ENCODE measurements around the gene CHRNA10. TPM values are rescaled to one million over a fixed set of nuclear protein-coding genes. Genes with fewer than 3 reads are reported as not detected.
A peak's percentile ranks its signal among the peaks of the same experiment; 100 is the strongest.

Gene CHRNA10
- polyA plus RNA-seq, 1 of the 3 experiments (the other 2 are of a cell fraction): 1.1 TPM

DNA sequence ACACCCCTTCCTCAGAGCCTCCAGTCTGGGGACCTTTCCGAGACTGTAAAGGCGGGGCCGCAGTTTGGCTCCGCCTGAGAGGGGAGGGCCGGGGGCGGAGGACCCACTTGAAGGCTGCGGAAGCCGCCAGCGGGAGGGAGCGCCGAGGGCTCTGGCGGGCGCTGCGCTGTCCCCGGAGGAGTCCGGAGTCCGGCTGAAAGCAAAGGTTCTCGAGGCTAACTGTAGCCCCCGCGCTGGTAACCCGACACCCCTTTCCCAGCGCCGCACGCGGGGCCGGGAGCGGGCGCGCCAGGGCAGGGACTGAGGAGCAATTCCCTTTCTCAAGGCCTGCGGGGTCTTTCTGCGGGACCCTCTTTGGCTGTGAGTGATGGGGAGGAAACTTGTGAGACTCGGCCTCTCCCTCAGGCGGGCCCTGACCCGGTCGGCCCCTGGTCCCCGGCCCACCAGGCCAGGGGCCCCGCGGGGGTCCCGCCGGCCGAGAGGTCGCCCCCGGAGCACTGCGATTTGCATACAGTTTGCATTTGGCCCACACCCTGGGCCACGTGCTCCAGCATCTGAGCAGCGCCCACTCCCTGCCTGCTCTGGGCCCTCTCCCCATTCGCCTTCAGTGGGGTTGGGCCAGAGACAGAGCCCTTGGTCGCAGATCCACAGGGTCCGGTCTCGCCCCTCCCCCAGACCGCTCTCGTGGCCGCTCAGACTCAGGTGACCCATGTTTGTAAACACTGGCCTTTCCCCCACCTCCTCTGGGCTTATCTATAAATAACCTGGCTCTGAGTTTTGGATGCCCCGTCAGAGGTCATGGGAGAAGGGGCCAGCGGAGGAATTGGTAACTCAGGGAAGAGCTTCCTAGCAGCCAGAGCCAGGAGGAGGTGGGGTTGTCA lies 28.9 kb downstream of the CHRNA10 start:
- no peaks in the 10 kb centered on the region for H3F3A ChIP-seq (replicated peaks; ENCODE audit: insufficient read depth)
- H3K27me3 ChIP-seq (ENCODE audit: insufficient read depth): no peaks in the 10 kb centered on the region; the same call in 1 of the 2 replicates
- H3K4me1 ChIP-seq (ENCODE audit: control insufficient read depth in 1 of 2, insufficient read depth in 2 of 2, low read depth in 1 of 2, low read length in 1 of 2): peaks cover 0 to 8% of the 10 kb centered on the region in 2 experiments; a peak in 1 of 4 replicates
- H4K20me1 ChIP-seq (ENCODE audit: insufficient read depth): no peaks in the 10 kb centered on the region
- no peaks in the 10 kb centered on the region for H3K9me2 ChIP-seq
- 14% methylated on average over 23 of the region's 55 CpGs for WGBS (ENCODE audit: low lambda C conversion rate)
- H3K9ac ChIP-seq: peak overlapping the region; percentile 53; the same call in 1 of the 2 replicates
- no peak for TF ChIP-seq EZH2phosphoT487 (IDR thresholded peaks at IDR 0.05; ENCODE audit: borderline replicate concordance, low read depth)
- TF ChIP-seq, protein P1, sequence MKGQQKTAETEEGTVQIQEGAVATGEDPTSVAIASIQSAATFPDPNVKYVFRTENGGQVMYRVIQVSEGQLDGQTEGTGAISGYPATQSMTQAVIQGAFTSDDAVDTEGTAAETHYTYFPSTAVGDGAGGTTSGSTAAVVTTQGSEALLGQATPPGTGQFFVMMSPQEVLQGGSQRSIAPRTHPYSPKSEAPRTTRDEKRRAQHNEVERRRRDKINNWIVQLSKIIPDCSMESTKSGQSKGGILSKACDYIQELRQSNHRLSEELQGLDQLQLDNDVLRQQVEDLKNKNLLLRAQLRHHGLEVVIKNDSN (IDR thresholded peaks at IDR 0.05; ENCODE audit: borderline replicate concordance, low read depth): 0 out of 2 replicates have a peak, but pooled peaks have one; percentile 12
- no peak for TF ChIP-seq FOSL2 (IDR thresholded peaks at IDR 0.05; ENCODE audit: borderline replicate concordance, low read depth)
- no peak for TF ChIP-seq CHD2 (IDR thresholded peaks at IDR 0.05; ENCODE audit: low read length, partially characterized antibody)
- TF ChIP-seq, protein P2, sequence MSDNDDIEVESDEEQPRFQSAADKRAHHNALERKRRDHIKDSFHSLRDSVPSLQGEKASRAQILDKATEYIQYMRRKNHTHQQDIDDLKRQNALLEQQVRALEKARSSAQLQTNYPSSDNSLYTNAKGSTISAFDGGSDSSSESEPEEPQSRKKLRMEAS (IDR thresholded peaks at IDR 0.05; ENCODE audit: low read depth): peak; percentile 60; the same call in 1 of the 2 replicates
- no peak overlapping the region for H3K27ac ChIP-seq (ENCODE audit: low read depth in 2 of 2, low read length in 1 of 2)
- no peaks in the 10 kb centered on the region for H3K79me2 ChIP-seq (ENCODE audit: insufficient read depth)
- no peaks in the 10 kb centered on the region for H3K9me3 ChIP-seq
- H3K36me3 ChIP-seq (replicated peaks in 1 of 2; ENCODE audit: control insufficient read depth in 1 of 2, insufficient read depth in 2 of 2, low read length in 1 of 2): no peaks in the 10 kb centered on the region
- POLR2A ChIA-PET: no interaction called here
- peak overlapping the region; percentile 90 for H3K4me2 ChIP-seq
- H3K4me3 ChIP-seq (ENCODE audit: low read depth in 2 of 2, low read length in 1 of 2): peak overlapping the region; percentile 57 to 65
- DNase-seq: peak; percentile 98
- CTCF ChIA-PET: no interaction called here
- peak overlapping the region; percentile 81; the same call in 1 of the 2 replicates for H2AFZ ChIP-seq (ENCODE audit: low read depth)

DNA sequence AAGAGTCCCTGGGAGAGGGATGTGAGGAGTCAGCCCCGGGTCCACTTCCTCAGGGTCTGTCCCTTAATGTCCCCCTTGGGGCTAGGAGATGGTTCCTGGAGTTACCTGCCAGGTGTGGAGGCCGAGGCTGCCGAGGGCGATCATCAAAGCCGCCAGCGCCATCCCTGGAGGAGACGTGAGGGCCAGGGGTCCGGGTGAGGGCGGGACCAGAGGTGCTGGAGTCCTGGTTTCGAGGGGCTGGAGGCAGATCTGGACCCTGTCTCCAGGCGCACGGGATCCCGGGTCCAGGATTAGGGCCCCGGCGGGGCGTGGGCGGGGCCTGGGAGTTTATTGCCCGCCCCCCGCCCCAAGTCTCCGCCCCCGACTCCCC lies 29.5 kb downstream of the CHRNA10 start, which contains the start of gene ART5:
Gene ART5, minus strand, starts transcription at position 292 of the 370 bp plus-strand sequence. Its CDS starts 130 bp downstream, at position 162.
- no peaks in the 10 kb centered on the region for H3F3A ChIP-seq (replicated peaks; ENCODE audit: insufficient read depth)
- H3K9me3 ChIP-seq: no peaks in the 10 kb centered on the region
- no peaks in the 10 kb centered on the region for H4K20me1 ChIP-seq (ENCODE audit: insufficient read depth)
- ChIA-PET POLR2A (no interaction called here), CTCF (no interaction called here)
- peak within 1 kb of the TSS; percentile 57 to 65 for H3K4me3 ChIP-seq (ENCODE audit: low read depth in 2 of 2, low read length in 1 of 2)
- TF ChIP-seq ELF1 (IDR thresholded peaks at IDR 0.05): no peak
- TF ChIP-seq, protein P3, sequence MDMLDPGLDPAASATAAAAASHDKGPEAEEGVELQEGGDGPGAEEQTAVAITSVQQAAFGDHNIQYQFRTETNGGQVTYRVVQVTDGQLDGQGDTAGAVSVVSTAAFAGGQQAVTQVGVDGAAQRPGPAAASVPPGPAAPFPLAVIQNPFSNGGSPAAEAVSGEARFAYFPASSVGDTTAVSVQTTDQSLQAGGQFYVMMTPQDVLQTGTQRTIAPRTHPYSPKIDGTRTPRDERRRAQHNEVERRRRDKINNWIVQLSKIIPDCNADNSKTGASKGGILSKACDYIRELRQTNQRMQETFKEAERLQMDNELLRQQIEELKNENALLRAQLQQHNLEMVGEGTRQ (IDR thresholded peaks at IDR 0.05; ENCODE audit: borderline replicate concordance, low read depth, low read length): no peak
- TF ChIP-seq, protein P4, sequence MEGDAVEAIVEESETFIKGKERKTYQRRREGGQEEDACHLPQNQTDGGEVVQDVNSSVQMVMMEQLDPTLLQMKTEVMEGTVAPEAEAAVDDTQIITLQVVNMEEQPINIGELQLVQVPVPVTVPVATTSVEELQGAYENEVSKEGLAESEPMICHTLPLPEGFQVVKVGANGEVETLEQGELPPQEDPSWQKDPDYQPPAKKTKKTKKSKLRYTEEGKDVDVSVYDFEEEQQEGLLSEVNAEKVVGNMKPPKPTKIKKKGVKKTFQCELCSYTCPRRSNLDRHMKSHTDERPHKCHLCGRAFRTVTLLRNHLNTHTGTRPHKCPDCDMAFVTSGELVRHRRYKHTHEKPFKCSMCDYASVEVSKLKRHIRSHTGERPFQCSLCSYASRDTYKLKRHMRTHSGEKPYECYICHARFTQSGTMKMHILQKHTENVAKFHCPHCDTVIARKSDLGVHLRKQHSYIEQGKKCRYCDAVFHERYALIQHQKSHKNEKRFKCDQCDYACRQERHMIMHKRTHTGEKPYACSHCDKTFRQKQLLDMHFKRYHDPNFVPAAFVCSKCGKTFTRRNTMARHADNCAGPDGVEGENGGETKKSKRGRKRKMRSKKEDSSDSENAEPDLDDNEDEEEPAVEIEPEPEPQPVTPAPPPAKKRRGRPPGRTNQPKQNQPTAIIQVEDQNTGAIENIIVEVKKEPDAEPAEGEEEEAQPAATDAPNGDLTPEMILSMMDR (IDR thresholded peaks at IDR 0.05): no peak
- no peak for TF ChIP-seq NFIC (IDR thresholded peaks at IDR 0.05; ENCODE audit: borderline replicate concordance)
- no peak for TF ChIP-seq TCF12 (IDR thresholded peaks at IDR 0.05)
- no peak for TF ChIP-seq EZH2phosphoT487 (IDR thresholded peaks at IDR 0.05; ENCODE audit: borderline replicate concordance, low read depth)
- no peak for DNase-seq
- peak within 1 kb of the TSS; percentile 90 for H3K4me2 ChIP-seq
- 14% methylated on average over 1 of the region's 21 CpGs for WGBS (ENCODE audit: low lambda C conversion rate)
- H2AFZ ChIP-seq (ENCODE audit: low read depth): peak within 1 kb of the TSS; percentile 81; the same call in 1 of the 2 replicates
- H3K27me3 ChIP-seq (ENCODE audit: insufficient read depth): no peaks in the 10 kb centered on the region; the same call in 1 of the 2 replicates
- H3K79me2 ChIP-seq (ENCODE audit: insufficient read depth): no peaks in the 10 kb centered on the region
- H3K9me2 ChIP-seq: no peaks in the 10 kb centered on the region
- no peaks in the 10 kb centered on the region for H3K36me3 ChIP-seq (replicated peaks in 1 of 2; ENCODE audit: control insufficient read depth in 1 of 2, insufficient read depth in 2 of 2, low read length in 1 of 2)
- H3K9ac ChIP-seq: peak within 1 kb of the TSS; percentile 53; the same call in 1 of the 2 replicates
- H3K27ac ChIP-seq (ENCODE audit: low read depth in 2 of 2, low read length in 1 of 2): no peak within 1 kb of the TSS
- peaks cover 0 to 8% of the 10 kb centered on the region in 2 experiments; a peak in 1 of 4 replicates for H3K4me1 ChIP-seq (ENCODE audit: control insufficient read depth in 1 of 2, insufficient read depth in 2 of 2, low read depth in 1 of 2, low read length in 1 of 2)

Measured in SK-N-SH (cell line).